SK-N-MC (cell line): Measurements from ENCODE around the gene MSANTD2.

Source experiments
- DNase-seq: peaks from one replicate; pipeline ENCODE4 v3.0.0-alpha.2; 2011; ENCODE audit warnings: low read depth, low spot score
- H3K27ac ChIP-seq: fragments of 200-600 bp; sonication (generic); 2 replicates; pipeline ENCODE4 v1.5.1; 2016; ENCODE audit warnings: mixed run types
- H3K36me3 ChIP-seq: fragments of 200-600 bp; sonication (generic); 2 replicates; pipeline ENCODE4 v1.6.1; 2017; ENCODE audit warnings: antibody characterized with exemption, low read length, mixed read lengths; ENCODE audit not compliant: insufficient read depth
- H3K4me3 ChIP-seq: fragments of 200-600 bp; sonication (generic); 2 replicates; pipeline ENCODE4 v1.5.1; 2016
- H3K9ac ChIP-seq: fragments of 200-600 bp; sonication (generic); 2 replicates; pipeline ENCODE4 v1.8.0; 2017; ENCODE audit warnings: mixed run types, mixed read lengths; ENCODE audit not compliant: insufficient read length
- H3K9me3 ChIP-seq: fragments of 200-600 bp; sonication (generic); 2 replicates; pipeline ENCODE4 v1.6.1; 2017; ENCODE audit warnings: low read depth, mild to moderate bottlenecking, antibody characterized with exemption, low read length, moderate library complexity, mixed read lengths
- EZH2 ChIP-seq: fragments of 200-600 bp; sonication (generic); IDR thresholded peaks from one replicate; pipeline ENCODE4 v1.6.1; 2017; ENCODE audit warnings: antibody characterized with exemption
- FOXP2 ChIP-seq: optimal IDR thresholded peaks from 2 replicates; pipeline ENCODE3; 2011; ENCODE audit warnings: mild to moderate bottlenecking, moderate library complexity; ENCODE audit not compliant: insufficient read depth; ENCODE audit errors: extremely low read length, control extremely low read depth
- POLR2AphosphoS5 ChIP-seq: IDR thresholded peaks from 2 replicates; pipeline ENCODE4 v1.6.1; 2012; ENCODE audit warnings: mild to moderate bottlenecking, low read depth, low read length, borderline replicate concordance

The MSANTD2 gene

GRCh38 chr11:124754710-124755109 lies 45.5 kb downstream of the MSANTD2 start:
- H3K9me3 ChIP-seq: no peaks in the 10 kb centered on the region
- no peak for DNase-seq
- H3K9ac ChIP-seq: no peak overlapping the region
- no peak overlapping the region for H3K27ac ChIP-seq
- no peaks in the 10 kb centered on the region for H3K36me3 ChIP-seq
- TF ChIP-seq FOXP2 (no peak), POLR2AphosphoS5 (no peak), EZH2 (no peak)
- no peak overlapping the region for H3K4me3 ChIP-seq

- no peak overlapping the region for H3K9ac ChIP-seq
- DNase-seq: no peak
- TF ChIP-seq EZH2 (no peak), POLR2AphosphoS5 (no peak), FOXP2 (no peak)
- H3K9me3 ChIP-seq: no peaks in the 10 kb centered on the region
- H3K4me3 ChIP-seq: no peak overlapping the region
- no peaks in the 10 kb centered on the region for H3K36me3 ChIP-seq
- no peak overlapping the region for H3K27ac ChIP-seq
Measured at GRCh38 chr11:124754309-124754708, 45.9 kb downstream of the MSANTD2 start.

GRCh38 chr11:124753624-124754023 lies 46.6 kb downstream of the MSANTD2 start:
- no peak for TF ChIP-seq EZH2
- no peak for TF ChIP-seq FOXP2
- no peak for TF ChIP-seq POLR2AphosphoS5
- no peaks in the 10 kb centered on the region for H3K9me3 ChIP-seq
- no peak overlapping the region for H3K4me3 ChIP-seq
- no peak for DNase-seq
- H3K9ac ChIP-seq: no peak overlapping the region
- H3K27ac ChIP-seq: no peak overlapping the region
- no peaks in the 10 kb centered on the region for H3K36me3 ChIP-seq

GRCh38 chr11:124753205-124753604 lies 47.0 kb downstream of the MSANTD2 start:
- no peak overlapping the region for H3K9ac ChIP-seq
- DNase-seq: no peak
- no peak overlapping the region for H3K4me3 ChIP-seq
- TF ChIP-seq POLR2AphosphoS5 (no peak), EZH2 (no peak), FOXP2 (no peak)
- H3K9me3 ChIP-seq: no peaks in the 10 kb centered on the region
- H3K36me3 ChIP-seq: no peaks in the 10 kb centered on the region
- H3K27ac ChIP-seq: no peak overlapping the region

- H3K27ac ChIP-seq: no peak overlapping the region
- TF ChIP-seq EZH2 (no peak), FOXP2 (no peak), POLR2AphosphoS5 (no peak)
- no peak for DNase-seq
- no peaks in the 10 kb centered on the region for H3K36me3 ChIP-seq
- H3K4me3 ChIP-seq: no peak overlapping the region
- H3K9me3 ChIP-seq: no peaks in the 10 kb centered on the region
- H3K9ac ChIP-seq: no peak overlapping the region
Measured at GRCh38 chr11:124752471-124753102, 47.6 kb downstream of the MSANTD2 start.

GRCh38 chr11:124751741-124752470 lies 48.3 kb downstream of the MSANTD2 start, which contains the start of gene VSIG2:
TSS of gene VSIG2 (minus strand) at chr11:124752255. CDS start at chr11:124752137, 118 bp downstream.
- Histone ChIP-seq H3K27ac (no peak within 1 kb of the TSS), H3K9me3 (no peaks in the 10 kb centered on the region), H3K36me3 (no peaks in the 10 kb centered on the region), H3K4me3 (no peak within 1 kb of the TSS), H3K9ac (no peak within 1 kb of the TSS)
- DNase-seq: no peak
- TF ChIP-seq FOXP2 (no peak), EZH2 (no peak), POLR2AphosphoS5 (no peak)

GRCh38 chr11:124751391-124751740 lies 48.8 kb downstream of the MSANTD2 start:
- H3K9me3 ChIP-seq: no peaks in the 10 kb centered on the region
- H3K4me3 ChIP-seq: no peak overlapping the region
- no peaks in the 10 kb centered on the region for H3K36me3 ChIP-seq
- TF ChIP-seq EZH2 (no peak), POLR2AphosphoS5 (no peak), FOXP2 (no peak)
- no peak overlapping the region for H3K9ac ChIP-seq
- DNase-seq: no peak
- no peak overlapping the region for H3K27ac ChIP-seq

GRCh38 chr11:124749912-124750311 lies 50.3 kb downstream of the MSANTD2 start:
- no peak for TF ChIP-seq POLR2AphosphoS5
- TF ChIP-seq EZH2: no peak
- TF ChIP-seq FOXP2: no peak
- Histone ChIP-seq H3K36me3 (no peaks in the 10 kb centered on the region), H3K4me3 (no peak overlapping the region), H3K9ac (no peak overlapping the region), H3K27ac (no peak overlapping the region), H3K9me3 (no peaks in the 10 kb centered on the region)
- no peak for DNase-seq
